Stimulated activated CD8-positive, alpha-beta memory T cell treated with anti-CD3 and anti-CD28 coated beads, Interleukin-12 subunit alpha, Interleukin-12 subunit beta, amount 100 ng/mL, for 4 hours (primary cell): ENCODE measurements around the gene DCLRE1C.
"Not testable (repeated sequence)": the region's sequence is repeated elsewhere in the genome, so short reads cannot be mapped to it uniquely, and the experiment has no call there.

Experiments
- DNase-seq: peaks from one replicate; pipeline ENCODE4 v3.0.0-alpha.2; 2020; ENCODE audit warnings: low read depth

The DCLRE1C gene

GRCh38 chr10:14879928-14880193 lies 74.0 kb downstream of the DCLRE1C start:
- no peak for DNase-seq

GRCh38 chr10:14879124-14879927 lies 74.6 kb downstream of the DCLRE1C start:
- peak; percentile 22 for DNase-seq

- DNase-seq = peak; percentile 94
These were observed 75.4 kb downstream of the DCLRE1C start, which contains the start of gene SUV39H2 for GRCh38 chr10:14878266-14879123. Gene SUV39H2, plus strand, starts transcription at chr10:14878866. Its CDS starts 23 bp downstream, at chr10:14878889.

- no peak for DNase-seq
These were observed 77.1 kb downstream of the DCLRE1C start for GRCh38 chr10:14876764-14877163.

- DNase-seq = no peak
These were observed 78.0 kb downstream of the DCLRE1C start for GRCh38 chr10:14875941-14876340.

- DNase-seq = no peak
These were observed 80.7 kb downstream of the DCLRE1C start for GRCh38 chr10:14873090-14873760.

- DNase-seq = not testable (repeated sequence)
These were observed 89.0 kb downstream of the DCLRE1C start for GRCh38 chr10:14864871-14865270.

- DNase-seq = not testable (repeated sequence)
These were observed 89.4 kb downstream of the DCLRE1C start for GRCh38 chr10:14864466-14864865.

- no peak for DNase-seq
These were observed 93.1 kb downstream of the DCLRE1C start for GRCh38 chr10:14860791-14861190.

- DNase-seq = no peak
These were observed 94.1 kb downstream of the DCLRE1C start for GRCh38 chr10:14859775-14860174.

GRCh38 chr10:14859043-14859442 lies 94.9 kb downstream of the DCLRE1C start:
- no peak for DNase-seq

GRCh38 chr10:14858338-14858960 lies 95.4 kb downstream of the DCLRE1C start:
- no peak for DNase-seq

- no peak for DNase-seq
These were observed 98.4 kb downstream of the DCLRE1C start for GRCh38 chr10:14855453-14855852.

GRCh38 chr10:14852236-14852635 lies 101.7 kb downstream of the DCLRE1C start:
- no peak for DNase-seq
